A549 treated with DMSO at 1 μM for 4 hours (cell line): ENCODE measurements around the gene DZIP3. TPM values are rescaled to one million over a fixed set of nuclear protein-coding genes. Genes with fewer than 3 reads are reported as not detected.

Experiments used
- total RNA-seq: library from RNA; stranded (reverse); fragments of 200-300 nt; extraction: Qiagen RNA extraction; gene quantifications from 5 replicates; pipeline ENCODE4 v1.2.3, GENCODE V29; 2022; ENCODE audit warnings: low read depth

The DZIP3 gene
- 3.7 to 5.8 TPM (median 5.4 TPM) in 5 replicates for total RNA-seq

DNA sequence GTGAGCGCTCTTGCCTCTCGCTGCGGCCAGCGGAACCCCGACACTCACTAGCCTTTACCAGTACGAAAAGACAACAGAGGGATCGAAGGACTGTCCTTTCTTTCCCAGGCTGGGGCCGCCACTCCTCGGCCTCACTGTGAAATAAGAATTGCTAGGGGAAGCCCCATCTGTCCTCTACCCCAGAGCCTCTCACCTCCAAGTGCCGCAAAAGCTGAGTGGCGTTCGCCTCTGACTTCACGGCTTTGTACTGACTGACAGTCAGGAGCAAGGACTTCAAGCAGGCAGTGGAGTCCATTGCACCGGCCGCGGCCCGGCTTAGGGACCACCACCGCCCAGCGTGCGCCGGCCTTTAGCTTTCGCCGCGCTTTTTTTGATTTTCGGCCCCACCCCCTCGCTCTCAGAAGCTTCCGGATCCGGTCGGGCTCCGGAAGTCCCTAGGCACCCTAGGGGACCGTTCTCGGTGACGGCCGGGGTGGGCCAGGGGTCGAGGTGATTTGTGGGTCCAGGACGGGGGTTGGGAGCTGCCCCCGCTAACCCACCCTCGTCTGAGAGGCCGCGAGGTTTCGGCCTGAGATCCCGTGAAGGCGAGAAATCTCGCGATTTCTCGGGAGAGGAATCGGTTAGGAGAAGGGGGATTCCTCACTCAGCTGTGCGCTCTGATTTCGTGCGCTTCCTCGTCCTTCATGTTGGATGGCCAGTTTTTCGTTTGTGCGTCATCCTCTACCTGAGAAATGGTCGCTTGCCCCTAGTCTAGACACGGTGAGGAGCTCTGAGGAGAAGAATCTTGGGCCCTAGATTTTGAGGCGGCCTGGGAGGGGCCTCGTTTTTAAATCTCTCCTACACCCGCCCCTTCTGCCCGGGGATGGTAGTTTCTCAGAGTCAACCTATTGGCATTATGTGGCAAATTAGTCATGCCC is at the start of gene DZIP3, which contains the start of gene CIP2A:
TSS of gene DZIP3 (plus strand) at position 642 of the 917 bp plus-strand sequence. CDS start 15,685 bp downstream, outside the sequence.
TSS of gene CIP2A (minus strand) at position 358 of the 917 bp plus-strand sequence. CDS start at position 295, 63 bp downstream.

Other genes with a start within 250 kb of the DZIP3 start
- 0.24 to 0.32 TPM (median 0.31 TPM) in 5 replicates for gene MYH15, start 79.1 kb upstream of the DZIP3 start, total RNA-seq
- gene CIP2A, start 284 bp upstream of the DZIP3 start, total RNA-seq = 15.7 to 28.4 TPM (median 24.7 TPM) in 5 replicates
- not detected in 5 replicates for gene RETNLB, start 167.7 kb downstream of the DZIP3 start, total RNA-seq
- not detected in 5 replicates for gene TRAT1, start 233.1 kb downstream of the DZIP3 start, total RNA-seq